ENCODE results near the gene CDC25B. TPM values are rescaled to one million over a fixed set of nuclear protein-coding genes. Genes with fewer than 3 reads are reported as not detected.

Gene CDC25B
- total and polyA plus RNA-seq, 2 of the 13 experiments (the other 11 are each of a cell fraction or from before 2014, with no cell fraction given), result 14.5 to 19.4 TPM

DNA sequence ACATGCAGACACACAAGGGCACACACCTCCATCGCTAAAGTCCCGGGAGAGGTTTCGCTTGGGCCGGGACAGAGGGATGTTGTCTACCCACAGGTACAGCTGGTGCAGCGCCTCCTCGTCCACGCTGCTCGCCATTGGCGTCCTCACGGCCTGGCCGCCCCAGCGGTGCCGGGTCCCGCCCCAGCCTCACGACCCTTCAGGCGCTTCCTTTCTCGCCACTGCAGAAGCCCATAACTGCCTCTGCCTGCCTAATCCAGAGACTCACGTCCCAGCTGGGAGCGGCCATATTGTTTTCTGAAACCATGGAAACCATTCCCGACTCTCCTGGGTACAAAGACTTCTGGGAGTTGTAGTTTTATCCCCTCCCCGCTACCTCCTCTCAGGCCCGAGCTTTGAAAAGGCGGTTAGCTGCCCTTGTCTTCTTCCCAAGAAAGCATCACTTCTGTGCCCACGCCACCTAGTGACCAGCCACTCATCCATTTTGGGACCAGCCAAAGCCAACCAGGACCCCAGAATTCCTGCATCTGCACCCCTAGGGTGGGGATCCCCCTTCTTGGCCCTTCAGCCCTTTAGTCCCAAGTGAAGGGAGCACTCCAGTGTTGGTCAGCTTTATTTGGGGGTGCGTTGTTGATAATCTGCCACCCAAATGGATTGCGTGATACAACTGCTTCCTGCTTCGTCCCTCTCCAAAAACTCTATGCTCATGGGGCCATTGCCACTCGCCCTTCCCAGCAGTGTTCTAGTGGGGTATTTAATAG is 14.8 kb upstream of the CDC25B start, which contains the start of gene SPEF1 (continued):
- TF ChIP-seq UBTF (CRISPR knock-in tag; IDR thresholded peaks at IDR 0.05), result no peak
- TF ChIP-seq MAFG (CRISPR knock-in tag; IDR thresholded peaks at IDR 0.05), result no peak
- peak; percentile 49 for TF ChIP-seq ZEB1 (IDR thresholded peaks at IDR 0.05; ENCODE audit: insufficient replicate concordance, low read depth)
- TF ChIP-seq NCOA2 (CRISPR knock-in tag; IDR thresholded peaks at IDR 0.05), result no peak
- no peak for TF ChIP-seq SOX6 (IDR thresholded peaks at IDR 0.05)
- TF ChIP-seq SOX6 (CRISPR knock-in tag; IDR thresholded peaks at IDR 0.05), result peak; percentile 59
- no peak for TF ChIP-seq KAT7 (CRISPR knock-in tag; IDR thresholded peaks at IDR 0.05; ENCODE audit: borderline replicate concordance)
- no peak for TF ChIP-seq EHMT2 (IDR thresholded peaks at IDR 0.05; ENCODE audit: borderline replicate concordance, low read depth, low read length)
- TF ChIP-seq KLF12 (CRISPR knock-in tag; IDR thresholded peaks at IDR 0.05; ENCODE audit: borderline replicate concordance), result no peak
- TF ChIP-seq ZNF138 (CRISPR knock-in tag; IDR thresholded peaks at IDR 0.05; ENCODE audit: low read depth), result no peak
- TF ChIP-seq ZNF572 (CRISPR knock-in tag; IDR thresholded peaks at IDR 0.05), result peak; percentile 69; the same call in 1 of the 2 replicates
- TF ChIP-seq, protein P1, sequence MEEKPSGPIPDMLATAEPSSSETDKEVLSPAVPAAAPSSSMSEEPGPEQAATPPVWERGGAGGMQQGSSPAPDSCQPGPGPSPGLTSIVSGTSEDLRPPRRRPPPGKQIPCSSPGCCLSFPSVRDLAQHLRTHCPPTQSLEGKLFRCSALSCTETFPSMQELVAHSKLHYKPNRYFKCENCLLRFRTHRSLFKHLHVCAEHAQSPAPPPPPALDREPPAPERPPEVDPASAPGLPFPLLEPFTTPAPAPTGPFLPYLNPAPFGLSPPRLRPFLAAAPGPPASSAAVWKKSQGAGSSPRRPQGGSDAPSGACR (CRISPR knock-in tag; IDR thresholded peaks at IDR 0.05), result no peak
- no peak for TF ChIP-seq ZZZ3 (CRISPR knock-in tag; IDR thresholded peaks at IDR 0.05; ENCODE audit: borderline replicate concordance)
- no peak; the same call in none of the 2 replicates for TF ChIP-seq ZNF263 (CRISPR knock-in tag; IDR thresholded peaks at IDR 0.05)
- no peak for TF ChIP-seq ZNF549 (CRISPR knock-in tag; IDR thresholded peaks at IDR 0.05)
- no peak for TF ChIP-seq POGK (CRISPR knock-in tag; conservative IDR thresholded peaks at IDR 0.05)
- TF ChIP-seq SP2 (CRISPR knock-in tag; IDR thresholded peaks at IDR 0.05), result no peak
- TF ChIP-seq GMEB1 (CRISPR knock-in tag; IDR thresholded peaks at IDR 0.05; ENCODE audit: borderline replicate concordance), result peak; percentile 64; the same call in 1 of the 2 replicates
- no peak for TF ChIP-seq HNF4A (CRISPR knock-in tag; IDR thresholded peaks at IDR 0.05)
- TF ChIP-seq ZNF598 (CRISPR knock-in tag; IDR thresholded peaks at IDR 0.05; ENCODE audit: borderline replicate concordance), result no peak; the same call in 1 of the 2 replicates
- TF ChIP-seq ATF5 (CRISPR knock-in tag; IDR thresholded peaks at IDR 0.05; ENCODE audit: low read depth), result no peak
- no peak for TF ChIP-seq ADNP (CRISPR knock-in tag; IDR thresholded peaks at IDR 0.05)
- TF ChIP-seq ZNF329 (CRISPR knock-in tag; IDR thresholded peaks at IDR 0.05; ENCODE audit: low read depth), result no peak
- TF ChIP-seq ZBTB3 (CRISPR knock-in tag; IDR thresholded peaks at IDR 0.05; ENCODE audit: borderline replicate concordance, low read depth), result no peak

Measured in HepG2 (cell line).